Measurements from ENCODE around the gene ARMH3.

The ARMH3 gene

GRCh38 chr10:102016416-102016815 is 39.6 kb downstream of the ARMH3 start:
- Histone ChIP-seq H3K4me3 (ENCODE audit: low read depth, low read length) (no peak overlapping the region), H3K27ac (ENCODE audit: low read depth, low read length) (no peak overlapping the region), H2AFZ (ENCODE audit: insufficient read depth, low read length, poor library complexity) (no peak overlapping the region), H3K4me1 (ENCODE audit: control insufficient read depth in 1 of 2, insufficient read depth in 2 of 2, low read length in 2 of 2) (no peaks in the 10 kb centered on the region), H4K91ac (ENCODE audit: low read depth, low read length) (no peak overlapping the region), H3K4me2 (ENCODE audit: low read length) (no peak overlapping the region), H3K18ac (ENCODE audit: low read length) (no peak overlapping the region), H3K27me3 (ENCODE audit: insufficient read depth, low read length) (no peaks in the 10 kb centered on the region), H2BK12ac (ENCODE audit: low read length) (no peak overlapping the region), H3K9ac (ENCODE audit: low read length) (no peak overlapping the region), H2BK120ac (ENCODE audit: insufficient read depth, low read length, poor library complexity) (no peak overlapping the region), H2BK5ac (ENCODE audit: low read depth, low read length, poor library complexity) (no peak overlapping the region), H3K79me2 (ENCODE audit: control insufficient read depth, insufficient read depth, low read length, poor library complexity) (no peaks in the 10 kb centered on the region), H3K36me3 (ENCODE audit: control insufficient read depth in 1 of 2, insufficient read depth in 2 of 2, low read length in 2 of 2) (peaks cover 0 to 9% of the 10 kb centered on the region in 2 experiments), H2AK5ac (ENCODE audit: low read length) (no peak overlapping the region), H4K8ac (ENCODE audit: low read depth, low read length) (no peak overlapping the region), H3K9me3 (ENCODE audit: insufficient read depth, low read depth, low read length) (no peaks in the 10 kb centered on the region), H3K79me1 (ENCODE audit: low read length) (no peaks in the 10 kb centered on the region), H3K4ac (ENCODE audit: low read depth, low read length) (no peak overlapping the region), H3K23ac (ENCODE audit: low read length) (no peak overlapping the region), H3K14ac (ENCODE audit: low read length) (no peak overlapping the region), H4K12ac (ENCODE audit: low read depth, low read length) (no peak overlapping the region)
- DNase-seq, result no peak

- no peak for DNase-seq
- peaks cover 0 to 2% of the 10 kb centered on the region in 2 experiments for H3K4me1 ChIP-seq (ENCODE audit: control insufficient read depth in 1 of 2, insufficient read depth in 2 of 2, low read length in 2 of 2)
- no peak overlapping the region for H2AFZ ChIP-seq (ENCODE audit: insufficient read depth, low read length, poor library complexity)
- H2BK120ac ChIP-seq (ENCODE audit: insufficient read depth, low read length, poor library complexity), result no peak overlapping the region
- no peaks in the 10 kb centered on the region for H3K27me3 ChIP-seq (ENCODE audit: insufficient read depth, low read length)
- no peak overlapping the region for H4K8ac ChIP-seq (ENCODE audit: low read depth, low read length)
- no peaks in the 10 kb centered on the region for H3K79me2 ChIP-seq (ENCODE audit: control insufficient read depth, insufficient read depth, low read length, poor library complexity)
- H3K79me1 ChIP-seq (ENCODE audit: low read length), result no peaks in the 10 kb centered on the region
- no peak overlapping the region for H3K4ac ChIP-seq (ENCODE audit: low read depth, low read length)
- H2BK5ac ChIP-seq (ENCODE audit: low read depth, low read length, poor library complexity), result no peak overlapping the region
- no peak overlapping the region for H4K91ac ChIP-seq (ENCODE audit: low read depth, low read length)
- H3K36me3 ChIP-seq (ENCODE audit: control insufficient read depth in 1 of 2, insufficient read depth in 2 of 2, low read length in 2 of 2), result peaks cover 2 to 6% of the 10 kb centered on the region in 2 experiments
- no peak overlapping the region for H4K12ac ChIP-seq (ENCODE audit: low read depth, low read length)
- H3K4me3 ChIP-seq (ENCODE audit: low read depth, low read length), result no peak overlapping the region
- H3K18ac ChIP-seq (ENCODE audit: low read length), result no peak overlapping the region
- H3K23ac ChIP-seq (ENCODE audit: low read length), result no peak overlapping the region
- H2AK5ac ChIP-seq (ENCODE audit: low read length), result no peak overlapping the region
- no peak overlapping the region for H3K27ac ChIP-seq (ENCODE audit: low read depth, low read length)
- no peak overlapping the region for H3K9ac ChIP-seq (ENCODE audit: low read length)
- H3K9me3 ChIP-seq (ENCODE audit: insufficient read depth, low read depth, low read length), result no peaks in the 10 kb centered on the region
- no CpG with 5 or more reads among the region's 4 CpGs for WGBS (ENCODE audit: extremely low coverage, insufficient coverage, insufficient read length)
- H3K14ac ChIP-seq (ENCODE audit: low read length), result no peak overlapping the region
- H3K4me2 ChIP-seq (ENCODE audit: low read length), result no peak overlapping the region
- H2BK12ac ChIP-seq (ENCODE audit: low read length), result no peak overlapping the region
These were observed 45.0 kb downstream of the ARMH3 start for GRCh38 chr10:102010961-102011360.

- Histone ChIP-seq H3K27me3 (ENCODE audit: insufficient read depth, low read length) (no peaks in the 10 kb centered on the region), H3K27ac (ENCODE audit: low read depth, low read length) (no peak overlapping the region), H3K14ac (ENCODE audit: low read length) (no peak overlapping the region), H4K91ac (ENCODE audit: low read depth, low read length) (no peak overlapping the region), H2BK12ac (ENCODE audit: low read length) (no peak overlapping the region), H3K36me3 (ENCODE audit: control insufficient read depth in 1 of 2, insufficient read depth in 2 of 2, low read length in 2 of 2) (peaks cover 4 to 6% of the 10 kb centered on the region in 2 experiments), H2AFZ (ENCODE audit: insufficient read depth, low read length, poor library complexity) (no peak overlapping the region), H2BK120ac (ENCODE audit: insufficient read depth, low read length, poor library complexity) (no peak overlapping the region), H3K4me1 (ENCODE audit: control insufficient read depth in 1 of 2, insufficient read depth in 2 of 2, low read length in 2 of 2) (peaks cover 0 to 2% of the 10 kb centered on the region in 2 experiments), H3K4ac (ENCODE audit: low read depth, low read length) (no peak overlapping the region), H2AK5ac (ENCODE audit: low read length) (no peak overlapping the region), H3K18ac (ENCODE audit: low read length) (no peak overlapping the region), H4K8ac (ENCODE audit: low read depth, low read length) (no peak overlapping the region), H3K9ac (ENCODE audit: low read length) (no peak overlapping the region), H3K79me2 (ENCODE audit: control insufficient read depth, insufficient read depth, low read length, poor library complexity) (no peaks in the 10 kb centered on the region), H3K9me3 (ENCODE audit: insufficient read depth, low read depth, low read length) (no peaks in the 10 kb centered on the region), H3K23ac (ENCODE audit: low read length) (no peak overlapping the region), H3K4me2 (ENCODE audit: low read length) (no peak overlapping the region), H3K4me3 (ENCODE audit: low read depth, low read length) (no peak overlapping the region), H2BK5ac (ENCODE audit: low read depth, low read length, poor library complexity) (no peak overlapping the region), H4K12ac (ENCODE audit: low read depth, low read length) (no peak overlapping the region), H3K79me1 (ENCODE audit: low read length) (no peaks in the 10 kb centered on the region)
- peak; percentile 67 to 92 for DNase-seq
- WGBS (ENCODE audit: extremely low coverage, insufficient coverage, insufficient read length), result no CpG with 5 or more reads among the region's 1 CpG
These were observed 46.1 kb downstream of the ARMH3 start for GRCh38 chr10:102009801-102010425.

- Histone ChIP-seq H3K9ac (ENCODE audit: low read length) (no peak overlapping the region), H3K4me3 (ENCODE audit: low read depth, low read length) (no peak overlapping the region), H2BK12ac (ENCODE audit: low read length) (no peak overlapping the region), H3K79me2 (ENCODE audit: control insufficient read depth, insufficient read depth, low read length, poor library complexity) (no peaks in the 10 kb centered on the region), H2BK5ac (ENCODE audit: low read depth, low read length, poor library complexity) (no peak overlapping the region), H3K27ac (ENCODE audit: low read depth, low read length) (no peak overlapping the region), H3K4ac (ENCODE audit: low read depth, low read length) (no peak overlapping the region), H4K8ac (ENCODE audit: low read depth, low read length) (no peak overlapping the region), H2BK120ac (ENCODE audit: insufficient read depth, low read length, poor library complexity) (no peak overlapping the region), H3K27me3 (ENCODE audit: insufficient read depth, low read length) (no peaks in the 10 kb centered on the region), H3K9me3 (ENCODE audit: insufficient read depth, low read depth, low read length) (no peaks in the 10 kb centered on the region), H3K23ac (ENCODE audit: low read length) (no peak overlapping the region), H3K36me3 (ENCODE audit: control insufficient read depth in 1 of 2, insufficient read depth in 2 of 2, low read length in 2 of 2) (peaks cover 5 to 8% of the 10 kb centered on the region in 2 experiments), H4K91ac (ENCODE audit: low read depth, low read length) (no peak overlapping the region), H3K14ac (ENCODE audit: low read length) (no peak overlapping the region), H3K4me1 (ENCODE audit: control insufficient read depth in 1 of 2, insufficient read depth in 2 of 2, low read length in 2 of 2) (peaks cover 0 to 2% of the 10 kb centered on the region in 2 experiments), H3K4me2 (ENCODE audit: low read length) (no peak overlapping the region), H4K12ac (ENCODE audit: low read depth, low read length) (no peak overlapping the region), H2AFZ (ENCODE audit: insufficient read depth, low read length, poor library complexity) (no peak overlapping the region), H3K18ac (ENCODE audit: low read length) (no peak overlapping the region), H3K79me1 (ENCODE audit: low read length) (no peaks in the 10 kb centered on the region), H2AK5ac (ENCODE audit: low read length) (no peak overlapping the region)
- no CpG with 5 or more reads among the region's 3 CpGs for WGBS (ENCODE audit: extremely low coverage, insufficient coverage, insufficient read length)
- DNase-seq, result no peak
These were observed 48.2 kb downstream of the ARMH3 start for GRCh38 chr10:102007796-102008195.

All from trophoblast cell (in vitro differentiated cells and primary cell).